Body of pancreas (tissue), 4 donors: ENCODE measurements around the gene KLF15. TPM values are rescaled to one million over a fixed set of nuclear protein-coding genes. Genes with fewer than 3 reads are reported as not detected.

Experiments
- ATAC-seq: fragments of 150-250 bp; one replicate; pipeline ENCODE4 v1.9.1; 2016
- DNase-seq, 4 donors: peaks; one replicate each; pipeline ENCODE4 v3.0.0-alpha.2; 2019
- H3K27ac ChIP-seq, 4 donors: fragments of 200-600 bp; sonication (generic); 1 replicate in 3 of 4; 2 replicates in 1 of 4; pipeline versions ENCODE4 v1.5.1 to v1.6.1; 2016 to 2019; ENCODE audit warnings: mild to moderate bottlenecking in 1 of 4, mixed read lengths in 1 of 4, moderate library complexity in 1 of 4
- H3K27me3 ChIP-seq, 2 donors: fragments of 200-600 bp; sonication (generic); one replicate each; pipeline ENCODE4 v1.6.0; 2016; ENCODE audit warnings: mild to moderate bottlenecking in 1 of 2
- H3K36me3 ChIP-seq, 2 donors: fragments of 200-600 bp; sonication (generic); replicated peaks in 1 of 2; 2 replicates each; pipeline ENCODE4 v1.5.1; 2016; ENCODE audit warnings: low read depth in 2 of 2; ENCODE audit not compliant: insufficient read depth in 1 of 2
- H3K4me1 ChIP-seq: fragments of 200-600 bp; sonication (generic); one replicate; pipeline ENCODE4 v1.6.0; 2016
- H3K4me3 ChIP-seq, 2 donors: fragments of 200-600 bp; sonication (generic); 1 replicate in 1 of 2; 2 replicates in 1 of 2; pipeline ENCODE4 v1.5.1; 2016 to 2019
- H3K9me3 ChIP-seq, 3 donors: fragments of 200-600 bp; sonication (generic); 1 replicate in 2 of 3; 2 replicates in 1 of 3; pipeline ENCODE4 v1.5.1; 2016
- POLR2A ChIP-seq, 3 donors: fragments of 450-650 bp; IDR thresholded peaks; one replicate each; pipeline ENCODE4 v1.6.1; 2016; ENCODE audit warnings: antibody characterized with exemption in 3 of 3, mild to moderate bottlenecking in 2 of 3
- WGBS, 2 donors: methylation state at CpG; one replicate each; pipeline ENCODE4 v1.1.5; 2017; 5-methylcytosine and 5-hydroxymethylcytosine counted together
- intact Hi-C: fragments of 100-400 bp; cut with DNase I; formaldehyde crosslinking; loops from one replicate; pipeline ENCODE4 v1.15.1; 2023
- total RNA-seq, 2 donors: library from RNA; depleted of rRNA; stranded (reverse); fragments of >200 nt; gene quantifications; one replicate each; pipeline ENCODE4 v1.1.0, GENCODE V29; 2016
- TF ChIP-seq, protein P1 (sequence below), 7 experiments: fragments of 450-650 bp in 4 of 7; fragments of 200-600 bp in 3 of 7; sonication (generic) in 3 of 7; IDR thresholded peaks; one replicate each; pipeline ENCODE4 v1.5.1; 2016 to 2019; ENCODE audit warnings: antibody characterized with exemption in 7 of 7

KLF15 gene
- total RNA-seq, 2 donors from 2014 or later = 37.4 to 40.2 TPM

- no peaks in the 10 kb centered on the region for H3K9me3 ChIP-seq
- no peak overlapping the region for H3K4me3 ChIP-seq
- H3K27me3 ChIP-seq = no peaks in the 10 kb centered on the region
- intact Hi-C loops = no loop called here
- H3K27ac ChIP-seq = no peak overlapping the region
- H3K36me3 ChIP-seq = no peaks in the 10 kb centered on the region
- ATAC-seq = no peak
- TF ChIP-seq, protein P1, sequence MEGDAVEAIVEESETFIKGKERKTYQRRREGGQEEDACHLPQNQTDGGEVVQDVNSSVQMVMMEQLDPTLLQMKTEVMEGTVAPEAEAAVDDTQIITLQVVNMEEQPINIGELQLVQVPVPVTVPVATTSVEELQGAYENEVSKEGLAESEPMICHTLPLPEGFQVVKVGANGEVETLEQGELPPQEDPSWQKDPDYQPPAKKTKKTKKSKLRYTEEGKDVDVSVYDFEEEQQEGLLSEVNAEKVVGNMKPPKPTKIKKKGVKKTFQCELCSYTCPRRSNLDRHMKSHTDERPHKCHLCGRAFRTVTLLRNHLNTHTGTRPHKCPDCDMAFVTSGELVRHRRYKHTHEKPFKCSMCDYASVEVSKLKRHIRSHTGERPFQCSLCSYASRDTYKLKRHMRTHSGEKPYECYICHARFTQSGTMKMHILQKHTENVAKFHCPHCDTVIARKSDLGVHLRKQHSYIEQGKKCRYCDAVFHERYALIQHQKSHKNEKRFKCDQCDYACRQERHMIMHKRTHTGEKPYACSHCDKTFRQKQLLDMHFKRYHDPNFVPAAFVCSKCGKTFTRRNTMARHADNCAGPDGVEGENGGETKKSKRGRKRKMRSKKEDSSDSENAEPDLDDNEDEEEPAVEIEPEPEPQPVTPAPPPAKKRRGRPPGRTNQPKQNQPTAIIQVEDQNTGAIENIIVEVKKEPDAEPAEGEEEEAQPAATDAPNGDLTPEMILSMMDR (IDR thresholded peaks at IDR 0.05) = no peak
- no peak for TF ChIP-seq POLR2A (IDR thresholded peaks at IDR 0.05)
- no peaks in the 10 kb centered on the region for H3K4me1 ChIP-seq
- DNase-seq = no peak
Measured at GRCh38 chr3:126305427-126305826, 51.8 kb downstream of the KLF15 start.

- intact Hi-C loops = no loop called here
- no peaks in the 10 kb centered on the region for H3K4me1 ChIP-seq
- no peak for TF ChIP-seq POLR2A (IDR thresholded peaks at IDR 0.05)
- TF ChIP-seq, protein P1 (IDR thresholded peaks at IDR 0.05) = no peak
- no peak for DNase-seq
- no peaks in the 10 kb centered on the region for H3K27me3 ChIP-seq
- 78 to 90% methylated on average over 3 of the region's 3 CpGs for WGBS, 2 donors
- H3K9me3 ChIP-seq = no peaks in the 10 kb centered on the region
- H3K27ac ChIP-seq = no peak overlapping the region
- no peak for ATAC-seq
- no peaks in the 10 kb centered on the region for H3K36me3 ChIP-seq
- no peak overlapping the region for H3K4me3 ChIP-seq
Measured at GRCh38 chr3:126304704-126305103, 52.5 kb downstream of the KLF15 start.

DNA sequence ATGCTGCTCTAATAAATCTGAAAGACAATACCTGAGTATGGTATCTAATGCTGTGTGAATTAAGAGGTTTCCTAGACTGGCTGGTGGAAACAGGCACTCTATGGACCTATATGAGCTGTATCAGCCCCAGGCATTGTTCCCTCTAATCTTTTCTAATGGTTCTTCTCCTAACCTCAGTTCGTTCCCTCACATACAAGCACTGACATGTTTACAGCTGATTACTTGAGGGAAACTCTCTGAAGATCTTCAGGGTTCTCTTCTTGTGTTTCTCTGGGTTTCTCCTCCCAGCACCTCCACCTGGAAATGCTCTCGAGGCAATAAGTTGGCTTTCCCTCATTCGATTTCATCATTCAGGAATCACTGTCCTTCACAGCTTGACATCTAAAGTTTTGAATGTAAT, 52.9 kb downstream of the KLF15 start:
- DNase-seq (no peak), ATAC-seq (no peak)
- intact Hi-C loops = no loop called here
- Histone ChIP-seq H3K27ac (no peak overlapping the region), H3K4me1 (no peaks in the 10 kb centered on the region), H3K27me3 (no peaks in the 10 kb centered on the region), H3K4me3 (no peak overlapping the region), H3K9me3 (no peaks in the 10 kb centered on the region), H3K36me3 (no peaks in the 10 kb centered on the region)
- TF ChIP-seq, protein P1 (IDR thresholded peaks at IDR 0.05) = no peak
- TF ChIP-seq POLR2A (IDR thresholded peaks at IDR 0.05) = no peak
- WGBS, 2 donors = 91 to 92% methylated on average over 3 of the region's 3 CpGs

DNA sequence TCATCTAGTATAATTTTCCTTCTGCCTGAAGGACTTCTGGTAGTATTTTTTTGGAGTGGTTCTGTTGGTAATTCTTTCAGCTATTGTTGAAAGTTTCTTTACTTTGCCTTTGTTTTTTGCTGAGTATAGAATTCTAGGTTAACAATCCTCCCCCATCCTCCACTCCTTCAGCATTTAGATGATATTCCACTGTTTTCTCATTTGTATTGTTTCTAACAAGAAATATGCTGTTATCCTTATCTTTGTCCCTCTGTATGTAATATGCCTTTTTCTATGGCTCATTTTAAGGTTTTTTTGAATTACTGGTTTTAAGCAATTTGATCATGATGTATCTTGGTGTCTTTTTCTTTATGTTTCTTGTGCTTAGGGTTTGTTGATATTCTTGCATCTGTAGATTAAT, 53.9 kb downstream of the KLF15 start:
- Histone ChIP-seq H3K27me3 (no peaks in the 10 kb centered on the region), H3K4me3 (no peak overlapping the region), H3K4me1 (no peaks in the 10 kb centered on the region), H3K27ac (no peak overlapping the region), H3K9me3 (no peaks in the 10 kb centered on the region), H3K36me3 (no peaks in the 10 kb centered on the region)
- TF ChIP-seq POLR2A (IDR thresholded peaks at IDR 0.05) = no peak
- TF ChIP-seq, protein P1 (IDR thresholded peaks at IDR 0.05) = no peak
- no peak for DNase-seq
- intact Hi-C loops = no loop called here
- no peak for ATAC-seq

DNA sequence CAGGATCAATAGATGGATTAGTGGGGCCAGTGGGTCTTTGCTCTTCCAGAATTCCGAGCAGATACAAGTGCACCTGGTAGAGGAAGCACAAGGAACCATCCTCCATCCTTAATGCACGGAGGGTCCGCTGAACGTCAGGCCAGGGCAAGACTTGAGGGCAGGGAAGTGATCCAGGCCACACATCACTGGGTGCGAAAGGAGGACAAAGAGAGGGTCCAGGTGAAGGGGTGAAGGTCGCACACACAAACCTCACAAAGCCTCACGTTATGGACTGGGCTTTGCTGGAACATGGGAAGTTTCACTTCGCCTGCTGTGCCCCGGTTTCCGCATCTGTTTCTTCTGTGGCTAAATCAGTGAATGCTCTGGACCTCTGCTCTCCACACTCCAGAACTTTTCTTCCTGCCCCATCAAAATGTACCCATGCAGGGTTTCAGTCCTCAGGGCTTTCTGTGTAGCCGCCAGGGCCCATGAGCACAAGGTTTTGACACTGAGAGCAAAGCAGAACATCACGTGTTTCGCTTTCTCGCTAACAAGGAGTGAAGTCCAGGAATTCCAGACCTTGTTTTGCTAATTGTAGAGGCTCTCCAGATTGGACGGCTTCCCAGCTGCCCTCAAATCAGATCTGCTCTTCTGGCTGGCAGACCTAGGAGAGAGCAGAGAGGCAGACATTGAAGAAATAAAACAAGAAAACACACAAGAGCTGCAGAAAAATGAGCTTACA, 56.3 kb downstream of the KLF15 start:
- intact Hi-C loops = no loop called here
- Histone ChIP-seq H3K27me3 (no peaks in the 10 kb centered on the region), H3K27ac (no peak overlapping the region), H3K4me1 (no peaks in the 10 kb centered on the region), H3K9me3 (no peaks in the 10 kb centered on the region), H3K36me3 (no peaks in the 10 kb centered on the region), H3K4me3 (no peak overlapping the region)
- DNase-seq = peak in 3 of 4 donors; percentile 45 to 54 (median 50)
- 77 to 79% methylated on average over 15 of the region's 15 CpGs for WGBS, 2 donors
- peak; percentile 30 for ATAC-seq
- no peak for TF ChIP-seq POLR2A (IDR thresholded peaks at IDR 0.05)
- TF ChIP-seq, protein P1 (IDR thresholded peaks at IDR 0.05) = no peak
